B cell (primary cell): ENCODE data around the gene APBA2. TPM values are rescaled to one million over a fixed set of nuclear protein-coding genes. Genes with fewer than 3 reads are reported as not detected.

Experiments used
- ATAC-seq: fragments of 200-7000 bp; cut with Tn5 transposase; one replicate; pipeline ENCODE4 v1.10.0; 2021; ENCODE audit warnings: low read depth, mild to moderate bottlenecking, moderate number of reproducible peaks, moderate library complexity
- CTCF ChIA-PET: fragments of 350-600 bp; sonication (Branson Sonifier 250); formaldehyde crosslinking; loops from one replicate; lab custom pipeline; 2021; ENCODE audit warnings: antibody characterized with exemption, inconsistent platforms; lab: Charles Lee
- POLR2A ChIA-PET: fragments of 350-600 bp; sonication (Branson Sonifier 250); formaldehyde crosslinking; loops from one replicate; lab custom pipeline; 2021; ENCODE audit warnings: antibody characterized with exemption; lab: Charles Lee
- DNase-seq: peaks from one replicate; pipeline ENCODE4 v3.0.0; 2013
- H2AFZ ChIP-seq: 2 replicates; pipeline ENCODE4 v1.6.1; 2012; ENCODE audit warnings: mild to moderate bottlenecking, low read depth, low read length; ENCODE audit not compliant: insufficient read depth, poor library complexity, severe bottlenecking
- H3K27ac ChIP-seq, 2 donors: 1 replicate in 1 of 2; 2 replicates in 1 of 2; pipeline ENCODE4 v1.5.1; 2012 to 2013; ENCODE audit warnings: low read length in 2 of 2, mild to moderate bottlenecking in 2 of 2, moderate library complexity in 1 of 2
- H3K27me3 ChIP-seq, 4 experiments: fragments of 200-600 bp in 1 of 4; sonication (generic) in 1 of 4; replicated peaks in 1 of 4; 1 replicate in 2 of 4; 2 replicates in 2 of 4; pipeline versions ENCODE4 v1.6.1 to v1.7.0; 2013 to 2016; ENCODE audit warnings: low read length in 3 of 4, mild to moderate bottlenecking in 2 of 4, mixed read lengths in 1 of 4, moderate library complexity in 1 of 4; ENCODE audit not compliant: insufficient read depth in 4 of 4, control insufficient read depth in 3 of 4; ENCODE audit errors: control extremely low read depth in 1 of 4
- H3K36me3 ChIP-seq, 2 experiments: replicated peaks in 1 of 2; 1 replicate in 1 of 2; 2 replicates in 1 of 2; pipeline versions ENCODE4 v1.6.1 to v1.7.1; 2013; ENCODE audit warnings: low read length in 1 of 2; ENCODE audit not compliant: insufficient read depth in 2 of 2, control insufficient read depth in 1 of 2; ENCODE audit errors: control extremely low read depth in 1 of 2, extremely low read depth in 1 of 2
- H3K4me1 ChIP-seq, 2 donors: fragments of 200-600 bp in 1 of 2; sonication (generic) in 1 of 2; 1 replicate in 1 of 2; 2 replicates in 1 of 2; pipeline versions ENCODE4 v1.5.1 to v1.6.1; 2013 to 2017; ENCODE audit warnings: low read length in 2 of 2; ENCODE audit not compliant: control insufficient read depth in 2 of 2, insufficient read depth in 2 of 2
- H3K4me2 ChIP-seq: replicated peaks from 2 replicates; pipeline ENCODE3; 2012; ENCODE audit warnings: mild to moderate bottlenecking, low read depth, low read length; ENCODE audit not compliant: poor library complexity, severe bottlenecking
- H3K4me3 ChIP-seq, 5 experiments: fragments of 200-600 bp in 1 of 5; sonication (generic) in 1 of 5; 1 replicate in 3 of 5; 2 replicates in 2 of 5; pipeline versions ENCODE4 v1.5.1 to v1.7.0; 2011 to 2016; ENCODE audit warnings: low read length in 4 of 5, mild to moderate bottlenecking in 4 of 5, low read depth in 2 of 5, control low read depth in 1 of 5, moderate library complexity in 1 of 5; ENCODE audit not compliant: insufficient read depth in 1 of 5; ENCODE audit errors: control extremely low read depth in 1 of 5, extremely low read depth in 1 of 5
- H3K79me2 ChIP-seq: fragments of 200-600 bp; sonication (generic); one replicate; pipeline ENCODE4 v1.6.0; 2016; ENCODE audit warnings: low read length; ENCODE audit not compliant: control insufficient read depth, insufficient read depth
- H3K9ac ChIP-seq: fragments of 200-600 bp; sonication (generic); 2 replicates; pipeline ENCODE4 v1.6.1; 2017; ENCODE audit warnings: mild to moderate bottlenecking, low read length, moderate library complexity
- H3K9me3 ChIP-seq, 3 donors: one replicate each; pipeline versions ENCODE4 v1.6.1 to v1.7.1; 2013; ENCODE audit warnings: low read length in 2 of 3; ENCODE audit not compliant: control insufficient read depth in 2 of 3, insufficient read depth in 1 of 3; ENCODE audit errors: control extremely low read depth in 1 of 3
- H4K20me1 ChIP-seq: 2 replicates; pipeline ENCODE4 v1.6.0; 2012; ENCODE audit warnings: mild to moderate bottlenecking, low read length; ENCODE audit not compliant: insufficient read depth, control insufficient read depth, poor library complexity, severe bottlenecking
- H3K27ac Mint-ChIP-seq: one replicate; pipeline ENCODE4 v1.8.0; 2021; ENCODE audit warnings: mixed read lengths
- H3K27me3 Mint-ChIP-seq: one replicate; pipeline ENCODE4 v1.8.0; 2021; ENCODE audit warnings: mixed read lengths
- H3K4me1 Mint-ChIP-seq: one replicate; pipeline ENCODE4 v1.8.0; 2021; ENCODE audit warnings: mixed read lengths
- H3K4me3 Mint-ChIP-seq: one replicate; pipeline ENCODE4 v1.8.0; 2021; ENCODE audit warnings: mixed read lengths
- H3K9me3 Mint-ChIP-seq: one replicate; pipeline ENCODE4 v1.8.0; 2022; ENCODE audit warnings: mixed read lengths; ENCODE audit not compliant: insufficient read depth
- EZH2 ChIP-seq: IDR thresholded peaks from 2 replicates; pipeline ENCODE4 v1.6.1; 2012; ENCODE audit warnings: borderline replicate concordance, low read depth, mild to moderate bottlenecking, moderate library complexity, low read length; ENCODE audit not compliant: insufficient read depth, poor library complexity, severe bottlenecking
- WGBS: methylation state at CpG from one replicate; pipeline ENCODE4 v1.1.5; 2013; ENCODE audit warnings: missing lambda C conversion rate; ENCODE audit not compliant: insufficient coverage; 5-methylcytosine and 5-hydroxymethylcytosine counted together
- intact Hi-C: fragments of 100-400 bp; cut with micrococcal nuclease; formaldehyde crosslinking; loops from one replicate; pipeline ENCODE4 v1.10.0; 2022
- polyA plus RNA-seq: library from polyadenylated mRNA; depleted of rRNA; stranded (reverse); fragments of >200 nt; gene quantifications from 2 replicates; pipeline ENCODE4 v1.2.3, GENCODE V29; 2012
- total RNA-seq, 2 donors: library from RNA; stranded (reverse); fragments of 120-200 nt in 1 of 2; gene quantifications; 1 replicate in 1 of 2; 2 replicates in 1 of 2; pipeline versions ENCODE4 v1.2.3 to v1.2.4, GENCODE V29; 2013 to 2022
- TF ChIP-seq, protein P1 (sequence below): fragments of 200-600 bp; IDR thresholded peaks from one replicate; pipeline ENCODE4 v1.8.0; 2022; ENCODE audit warnings: antibody characterized with exemption, mild to moderate bottlenecking

The APBA2 gene
- total and polyA plus RNA-seq, 2 donors (not counting 1 experiment from before 2014, with no cell fraction given), result 0.19 TPM; not detected in 1

DNA sequence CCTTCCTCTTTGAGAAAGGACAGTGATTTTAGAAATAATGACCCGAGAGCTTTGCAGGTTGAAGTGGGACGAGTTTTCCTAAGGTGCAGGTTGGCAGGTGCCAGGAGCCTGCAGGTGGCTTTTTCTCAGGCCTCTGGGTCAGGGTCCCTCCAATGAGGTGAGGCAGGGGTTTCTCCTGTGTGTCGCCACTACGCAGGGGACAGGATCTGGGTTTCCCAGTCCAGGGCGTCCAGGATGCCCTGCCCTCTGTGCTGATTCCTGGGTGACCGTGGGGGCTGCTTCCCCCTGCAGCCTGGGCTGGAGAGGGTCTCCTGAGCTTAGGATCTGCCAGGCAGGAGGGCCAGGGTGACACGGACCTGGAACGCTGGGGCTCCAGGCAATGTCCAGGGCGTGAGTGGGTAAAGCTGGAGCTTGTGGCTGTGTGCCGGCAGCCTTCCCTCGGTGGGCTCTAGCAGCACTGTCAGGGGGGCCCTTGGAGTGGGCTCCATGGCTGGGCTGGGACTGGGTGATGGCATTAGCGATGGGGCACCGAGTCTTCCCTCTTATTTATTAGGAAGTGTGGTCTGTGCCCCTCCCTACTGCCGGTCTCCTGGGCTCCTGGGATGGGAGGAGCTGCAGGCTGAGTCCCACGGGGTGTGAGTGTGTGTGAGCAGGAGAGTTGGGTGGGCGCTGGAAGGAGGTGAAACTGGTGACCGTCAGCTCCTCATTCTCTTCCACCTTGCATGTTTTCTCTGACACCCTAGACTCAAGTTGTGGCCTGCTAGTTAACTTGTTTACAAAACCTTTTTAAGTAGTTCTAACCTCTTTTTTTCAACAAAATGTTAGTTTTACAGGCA is 1.8 kb downstream of the APBA2 start:
- Histone ChIP-seq H4K20me1 (no peaks in the 10 kb centered on the region), H3K27me3 (peaks cover 0 to 14% (median 0%) of the 10 kb centered on the region in 4 experiments), H2AFZ (no peak overlapping the region), H3K79me2 (no peaks in the 10 kb centered on the region), H3K4me2 (no peak overlapping the region), H3K4me1 (no peaks in the 10 kb centered on the region), H3K36me3 (no peaks in the 10 kb centered on the region), H3K9me3 (peaks cover 0 to 4% (median 0%) of the 10 kb centered on the region in 3 donors), H3K4me3 (no peak overlapping the region), H3K9ac (no peak overlapping the region), H3K27ac (no peak overlapping the region)
- CTCF ChIA-PET, result no interaction called here
- no peak overlapping the region for H3K4me3 Mint-ChIP-seq
- 84% methylated on average over 16 of the region's 17 CpGs for WGBS
- H3K4me1 Mint-ChIP-seq, result no peaks in the 10 kb centered on the region
- no peak for TF ChIP-seq EZH2
- TF ChIP-seq, protein P1, sequence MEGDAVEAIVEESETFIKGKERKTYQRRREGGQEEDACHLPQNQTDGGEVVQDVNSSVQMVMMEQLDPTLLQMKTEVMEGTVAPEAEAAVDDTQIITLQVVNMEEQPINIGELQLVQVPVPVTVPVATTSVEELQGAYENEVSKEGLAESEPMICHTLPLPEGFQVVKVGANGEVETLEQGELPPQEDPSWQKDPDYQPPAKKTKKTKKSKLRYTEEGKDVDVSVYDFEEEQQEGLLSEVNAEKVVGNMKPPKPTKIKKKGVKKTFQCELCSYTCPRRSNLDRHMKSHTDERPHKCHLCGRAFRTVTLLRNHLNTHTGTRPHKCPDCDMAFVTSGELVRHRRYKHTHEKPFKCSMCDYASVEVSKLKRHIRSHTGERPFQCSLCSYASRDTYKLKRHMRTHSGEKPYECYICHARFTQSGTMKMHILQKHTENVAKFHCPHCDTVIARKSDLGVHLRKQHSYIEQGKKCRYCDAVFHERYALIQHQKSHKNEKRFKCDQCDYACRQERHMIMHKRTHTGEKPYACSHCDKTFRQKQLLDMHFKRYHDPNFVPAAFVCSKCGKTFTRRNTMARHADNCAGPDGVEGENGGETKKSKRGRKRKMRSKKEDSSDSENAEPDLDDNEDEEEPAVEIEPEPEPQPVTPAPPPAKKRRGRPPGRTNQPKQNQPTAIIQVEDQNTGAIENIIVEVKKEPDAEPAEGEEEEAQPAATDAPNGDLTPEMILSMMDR, result no peak
- DNase-seq, result no peak
- intact Hi-C loops, result no loop called here
- H3K9me3 Mint-ChIP-seq, result no peaks in the 10 kb centered on the region
- POLR2A ChIA-PET, result no interaction called here
- no peak overlapping the region for H3K27ac Mint-ChIP-seq
- no peak for ATAC-seq
- peaks cover 29% of the 10 kb centered on the region for H3K27me3 Mint-ChIP-seq

- no peaks in the 10 kb centered on the region for H4K20me1 ChIP-seq
- peaks cover 0 to 4% (median 0%) of the 10 kb centered on the region in 3 donors for H3K9me3 ChIP-seq
- DNase-seq (no peak), ATAC-seq (no peak)
- H3K36me3 ChIP-seq, result no peaks in the 10 kb centered on the region
- no peaks in the 10 kb centered on the region for H3K4me1 Mint-ChIP-seq
- H3K4me2 ChIP-seq, result no peak overlapping the region
- peaks cover 32% of the 10 kb centered on the region for H3K27me3 Mint-ChIP-seq
- 89% methylated on average over 16 of the region's 18 CpGs for WGBS
- ChIA-PET CTCF (no interaction called here), POLR2A (no interaction called here)
- intact Hi-C loops, result no loop called here
- no peak overlapping the region for H3K4me3 Mint-ChIP-seq
- no peaks in the 10 kb centered on the region for H3K4me1 ChIP-seq
- no peak overlapping the region for H3K27ac ChIP-seq
- H3K9me3 Mint-ChIP-seq, result no peaks in the 10 kb centered on the region
- H3K79me2 ChIP-seq, result no peaks in the 10 kb centered on the region
- H2AFZ ChIP-seq, result no peak overlapping the region
- no peak overlapping the region for H3K9ac ChIP-seq
- H3K4me3 ChIP-seq, result no peak overlapping the region
- no peak overlapping the region for H3K27ac Mint-ChIP-seq
- no peak for TF ChIP-seq EZH2
- TF ChIP-seq, protein P1, result no peak
- peaks cover 0 to 14% (median 0%) of the 10 kb centered on the region in 4 experiments for H3K27me3 ChIP-seq
Observed at GRCh38 chr15:28888302-28888894, 2.6 kb downstream of the APBA2 start.
